Stimulated activated CD4-positive, alpha-beta T cell treated with anti-CD3 and anti-CD28 coated beads, Interleukin-2, amount 100 ng/mL, for 24 hours (primary cell): ENCODE results near the gene ARHGAP22.

ENCODE experiments used
- DNase-seq, 2 donors: peaks; one replicate each; pipeline ENCODE4 v3.0.0-alpha.2; 2020

Gene ARHGAP22

GRCh38 chr10:48550071-48550691, 54.7 kb downstream of the ARHGAP22 start:
- no peak for DNase-seq

DNA sequence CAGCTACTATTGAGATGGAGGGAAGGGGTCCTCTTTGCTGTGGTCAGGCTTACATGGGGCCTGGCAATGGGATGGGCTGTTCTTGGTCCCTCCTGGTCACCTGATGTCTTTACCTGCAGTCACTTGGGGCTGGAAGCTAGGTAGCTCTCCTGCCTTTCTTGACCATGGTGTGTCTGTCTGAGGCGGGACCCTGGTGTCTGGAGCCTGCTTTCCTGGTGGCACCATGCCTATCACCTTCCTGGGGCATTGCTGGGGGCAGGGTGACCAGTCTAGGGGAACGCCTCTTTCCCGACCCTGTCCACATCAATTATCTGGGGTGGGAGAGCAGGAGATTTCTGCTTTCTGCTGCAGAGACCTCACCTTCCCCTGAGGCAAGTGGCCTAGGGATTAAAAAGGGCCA, 55.6 kb downstream of the ARHGAP22 start:
- DNase-seq: no peak

- DNase-seq: no peak
Measured at GRCh38 chr10:48548531-48549135, 56.2 kb downstream of the ARHGAP22 start.

DNA sequence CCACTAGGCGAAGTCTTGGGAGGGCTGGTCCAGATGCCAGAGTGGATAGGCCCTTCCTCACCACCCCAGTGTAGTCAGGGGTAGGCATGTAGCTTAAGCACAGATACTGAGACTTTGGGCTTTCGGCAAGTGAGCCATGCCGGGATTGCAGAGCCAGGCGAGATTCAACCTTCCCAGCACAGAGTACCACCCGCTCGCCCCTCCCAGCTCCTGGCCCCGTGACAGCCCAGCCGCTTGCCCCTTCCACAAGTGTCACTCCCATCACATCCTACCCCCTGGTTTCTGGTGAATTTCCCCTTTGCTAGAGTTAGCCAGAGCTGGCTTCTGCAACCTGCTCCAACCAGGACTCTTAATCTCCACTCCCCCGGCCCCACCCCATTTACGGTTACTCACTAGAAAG, 56.9 kb downstream of the ARHGAP22 start:
- DNase-seq: no peak

GRCh38 chr10:48547061-48547895, 57.6 kb downstream of the ARHGAP22 start:
- no peak for DNase-seq

- DNase-seq: no peak
Measured at GRCh38 chr10:48545462-48546145, 59.3 kb downstream of the ARHGAP22 start.

GRCh38 chr10:48543182-48543844, 61.6 kb downstream of the ARHGAP22 start:
- DNase-seq: no peak

GRCh38 chr10:48542471-48543181, 62.2 kb downstream of the ARHGAP22 start:
- DNase-seq: no peak

GRCh38 chr10:48541144-48541795, 63.6 kb downstream of the ARHGAP22 start:
- DNase-seq: no peak

- DNase-seq: no peak
Measured at GRCh38 chr10:48538611-48539010, 66.3 kb downstream of the ARHGAP22 start.

GRCh38 chr10:48536916-48537890, 67.7 kb downstream of the ARHGAP22 start:
- DNase-seq: no peak

GRCh38 chr10:48536156-48536500, 68.7 kb downstream of the ARHGAP22 start:
- no peak for DNase-seq

- no peak for DNase-seq
Measured at GRCh38 chr10:48535416-48536155, 69.3 kb downstream of the ARHGAP22 start.

- no peak for DNase-seq
Measured at GRCh38 chr10:48533951-48534720, 70.7 kb downstream of the ARHGAP22 start.

GRCh38 chr10:48533540-48533939, 71.3 kb downstream of the ARHGAP22 start:
- no peak for DNase-seq

DNA sequence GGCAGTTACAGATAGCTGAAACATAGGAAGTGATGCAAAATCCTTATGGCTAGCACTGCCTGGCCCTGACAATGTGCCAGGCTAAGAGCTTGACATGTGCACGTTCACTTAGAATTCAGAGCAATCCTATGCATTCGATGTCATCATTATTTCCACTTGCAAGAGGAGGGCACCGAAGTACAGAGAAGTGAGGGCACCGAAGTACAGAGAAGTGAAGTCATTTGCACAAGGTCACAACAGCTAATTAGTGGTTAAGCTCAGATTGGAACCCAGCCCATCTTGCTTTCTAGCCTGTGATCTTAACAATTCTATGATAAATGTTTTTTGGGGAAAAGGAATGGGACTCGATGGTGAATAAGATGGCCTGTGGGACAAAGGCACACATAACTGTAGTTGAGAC, 73.4 kb downstream of the ARHGAP22 start:
- no peak for DNase-seq

- no peak for DNase-seq
Measured at GRCh38 chr10:48529331-48529730, 75.5 kb downstream of the ARHGAP22 start.

DNA sequence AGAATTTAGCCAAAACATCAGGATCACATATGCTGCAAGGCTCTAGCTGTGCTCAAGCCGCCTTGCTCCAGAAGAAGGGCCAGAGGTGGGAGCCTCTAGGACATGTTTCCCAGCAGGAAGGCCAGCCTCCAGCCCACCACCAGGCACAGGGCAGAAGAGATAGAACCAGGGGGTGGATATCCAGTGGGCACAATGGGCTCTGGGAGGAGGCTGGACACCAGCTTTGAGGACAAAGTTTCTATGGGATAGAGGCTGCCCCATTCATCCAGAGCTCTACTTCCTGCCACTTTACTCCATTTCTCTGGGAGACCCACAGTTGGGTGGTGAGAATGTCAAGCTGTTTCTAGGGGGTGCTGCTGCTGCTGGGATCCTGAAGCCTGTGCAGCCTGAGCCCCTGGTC, 77.1 kb downstream of the ARHGAP22 start:
- DNase-seq: no peak
